ENCODE measurements around the gene UBE2D3.

UBE2D3 gene

GRCh38 chr4:102758241-102759160 lies 68.8 kb downstream of the UBE2D3 start:
- H3K9ac ChIP-seq (ENCODE audit: low read length), result no peak overlapping the region
- no peaks in the 10 kb centered on the region for H3F3A ChIP-seq (ENCODE audit: insufficient read depth, low read length)
- H3K79me2 ChIP-seq (ENCODE audit: low read length), result peaks cover 47% of the 10 kb centered on the region
- no peaks in the 10 kb centered on the region for H3K36me3 ChIP-seq (replicated peaks; ENCODE audit: insufficient read depth, low read length)
- H3K9me2 ChIP-seq (replicated peaks; ENCODE audit: insufficient read depth, low read length), result no peaks in the 10 kb centered on the region
- no peaks in the 10 kb centered on the region for H4K20me1 ChIP-seq (ENCODE audit: insufficient read depth, low read length)
- H3K27ac ChIP-seq (ENCODE audit: low read length), result no peak overlapping the region
- peaks cover 11% of the 10 kb centered on the region for H3K4me1 ChIP-seq (ENCODE audit: low read length)
- H3K9me3 ChIP-seq (replicated peaks; ENCODE audit: insufficient read depth, low read length), result no peaks in the 10 kb centered on the region
- no peaks in the 10 kb centered on the region for H3K27me3 ChIP-seq (replicated peaks; ENCODE audit: insufficient read depth, low read length)
- H3K4me2 ChIP-seq (ENCODE audit: low read depth, low read length), result no peak overlapping the region
- H2AFZ ChIP-seq (ENCODE audit: low read length), result no peak overlapping the region
- no peak for DNase-seq
- no peak for TF ChIP-seq CTCF (IDR thresholded peaks at IDR 0.05; ENCODE audit: low read length)
- no peak overlapping the region for H3K4me3 ChIP-seq (ENCODE audit: low read length)

- Histone ChIP-seq H3K79me2 (ENCODE audit: low read length) (peaks cover 50% of the 10 kb centered on the region), H3K9ac (ENCODE audit: low read length) (no peak overlapping the region), H4K20me1 (ENCODE audit: insufficient read depth, low read length) (no peaks in the 10 kb centered on the region), H3K9me2 (replicated peaks; ENCODE audit: insufficient read depth, low read length) (no peaks in the 10 kb centered on the region), H3K4me3 (ENCODE audit: low read length) (no peak overlapping the region), H3K4me2 (ENCODE audit: low read depth, low read length) (no peak overlapping the region), H2AFZ (ENCODE audit: low read length) (no peak overlapping the region), H3F3A (ENCODE audit: insufficient read depth, low read length) (no peaks in the 10 kb centered on the region), H3K27me3 (replicated peaks; ENCODE audit: insufficient read depth, low read length) (no peaks in the 10 kb centered on the region), H3K36me3 (replicated peaks; ENCODE audit: insufficient read depth, low read length) (no peaks in the 10 kb centered on the region), H3K27ac (ENCODE audit: low read length) (no peak overlapping the region), H3K9me3 (replicated peaks; ENCODE audit: insufficient read depth, low read length) (no peaks in the 10 kb centered on the region), H3K4me1 (ENCODE audit: low read length) (peaks cover 11% of the 10 kb centered on the region)
- no peak for TF ChIP-seq EZH2 (optimal IDR thresholded peaks at IDR 0.05; ENCODE audit: low read depth, low read length)
- TF ChIP-seq CTCF (IDR thresholded peaks at IDR 0.05; ENCODE audit: low read length), result no peak
- TF ChIP-seq EZH2phosphoT487 (IDR thresholded peaks at IDR 0.05; ENCODE audit: low read length), result no peak
- no peak for DNase-seq
Measured at GRCh38 chr4:102757681-102758080, 69.7 kb downstream of the UBE2D3 start.

GRCh38 chr4:102754044-102754443 lies 73.3 kb downstream of the UBE2D3 start:
- Histone ChIP-seq H2AFZ (ENCODE audit: low read length) (no peak overlapping the region), H3K9me3 (replicated peaks; ENCODE audit: insufficient read depth, low read length) (no peaks in the 10 kb centered on the region), H3K4me2 (ENCODE audit: low read depth, low read length) (no peak overlapping the region), H3K9me2 (replicated peaks; ENCODE audit: insufficient read depth, low read length) (no peaks in the 10 kb centered on the region), H3K27ac (ENCODE audit: low read length) (no peak overlapping the region), H4K20me1 (ENCODE audit: insufficient read depth, low read length) (no peaks in the 10 kb centered on the region), H3K4me1 (ENCODE audit: low read length) (no peaks in the 10 kb centered on the region), H3K36me3 (replicated peaks; ENCODE audit: insufficient read depth, low read length) (no peaks in the 10 kb centered on the region), H3K9ac (ENCODE audit: low read length) (no peak overlapping the region), H3K4me3 (ENCODE audit: low read length) (no peak overlapping the region), H3K79me2 (ENCODE audit: low read length) (peaks cover 58% of the 10 kb centered on the region), H3K27me3 (replicated peaks; ENCODE audit: insufficient read depth, low read length) (no peaks in the 10 kb centered on the region), H3F3A (ENCODE audit: insufficient read depth, low read length) (no peaks in the 10 kb centered on the region)
- DNase-seq, result no peak
- TF ChIP-seq EZH2 (optimal IDR thresholded peaks at IDR 0.05; ENCODE audit: low read depth, low read length) (no peak), CTCF (IDR thresholded peaks at IDR 0.05; ENCODE audit: low read length) (no peak), EZH2phosphoT487 (IDR thresholded peaks at IDR 0.05; ENCODE audit: low read length) (no peak)
